Gastrocnemius medialis (tissue), 4 donors: ENCODE measurements around the gene EIF3D.

Source experiments
- CTCF ChIP-seq, 5 experiments: fragments of 450-650 bp in 3 of 5; fragments of 200-600 bp in 2 of 5; sonication (generic) in 2 of 5; IDR thresholded peaks in 4 of 5; conservative IDR thresholded peaks in 1 of 5; 1 replicate in 4 of 5; 2 replicates in 1 of 5; pipeline ENCODE4 v1.5.1; 2016 to 2019; ENCODE audit warnings: antibody characterized with exemption in 5 of 5, mild to moderate bottlenecking in 3 of 5, moderate library complexity in 3 of 5
- POLR2A ChIP-seq, 2 donors: fragments of 450-650 bp; IDR thresholded peaks; one replicate each; pipeline ENCODE4 v1.6.1; 2017; ENCODE audit warnings: antibody characterized with exemption in 2 of 2, mild to moderate bottlenecking in 2 of 2, moderate library complexity in 2 of 2

- TF ChIP-seq CTCF (IDR thresholded peaks at IDR 0.05 in 4 of 5, conservative IDR thresholded peaks at IDR 0.05 in 1 of 5) (no peak), POLR2A (IDR thresholded peaks at IDR 0.05) (no peak)
These were observed 31.0 kb upstream of the EIF3D start for GRCh38 chr22:36560001-36560400.
